CD4-positive, alpha-beta T cell treated with Interleukin-1 beta for 1 hour (primary cell): ENCODE data around the gene HCK.
A peak's percentile ranks its signal among the peaks of the same experiment; 100 is the strongest.

Experiments used
- DNase-seq, 2 donors: peaks; one replicate each; pipeline ENCODE4 v3.0.0-alpha.2; 2020 to 2022

Gene HCK

GRCh38 chr20:32063695-32064094 lies 11.7 kb downstream of the HCK start:
- peak in 1 of 2 donors; percentile 43 for DNase-seq

- no peak for DNase-seq
These were observed 12.6 kb downstream of the HCK start for GRCh38 chr20:32064667-32065066.

- DNase-seq: no peak
These were observed 15.3 kb downstream of the HCK start for GRCh38 chr20:32067234-32067821.

- no peak for DNase-seq
These were observed 16.1 kb downstream of the HCK start for GRCh38 chr20:32068174-32068573.

DNA sequence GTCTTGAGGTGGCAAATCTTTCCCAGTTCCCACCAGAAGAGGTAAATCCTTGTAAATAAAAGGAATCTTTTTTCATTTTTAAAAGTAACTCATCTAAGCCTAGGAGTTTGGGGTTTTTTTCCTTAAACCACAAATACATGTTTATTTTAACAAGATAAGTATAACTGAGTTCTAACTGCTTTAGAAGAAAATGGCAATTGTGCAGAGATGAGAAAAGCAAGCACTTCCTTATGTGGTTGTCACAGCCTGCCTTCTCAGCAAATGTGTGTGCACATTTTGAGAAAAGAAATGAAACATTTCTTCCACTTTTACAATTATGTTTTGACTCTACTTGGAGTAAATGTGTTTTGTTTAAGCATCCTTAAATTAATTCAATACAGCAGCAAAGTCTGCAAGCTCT lies 17.7 kb downstream of the HCK start:
- no peak for DNase-seq

- DNase-seq: no peak
These were observed 18.2 kb downstream of the HCK start for GRCh38 chr20:32070282-32070681.

DNA sequence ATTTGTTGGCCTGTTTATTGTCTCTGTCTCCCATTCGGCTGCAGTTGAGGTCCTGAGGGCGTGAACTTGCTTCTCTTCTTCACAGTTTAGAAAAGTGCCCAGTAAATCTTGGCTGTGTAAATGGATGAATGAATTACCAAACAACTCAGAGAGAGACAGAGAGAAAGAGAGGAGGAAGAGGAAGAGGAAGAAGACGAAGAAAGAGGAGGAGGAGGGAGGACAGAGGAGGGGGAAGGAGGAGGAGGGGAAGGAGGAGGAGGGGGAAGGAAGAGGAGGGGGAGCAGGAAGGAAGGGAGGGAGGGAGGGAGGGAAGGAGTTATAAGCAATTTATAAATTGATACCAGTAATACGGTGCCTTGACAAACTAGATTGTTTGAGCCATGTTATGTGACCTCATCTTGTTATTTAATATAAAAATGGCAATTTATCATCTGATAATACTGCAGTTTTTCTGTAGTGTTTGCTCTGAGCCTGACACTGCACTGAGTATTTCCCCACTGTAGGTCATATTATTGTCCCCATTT lies 18.7 kb downstream of the HCK start:
- no peak for DNase-seq

GRCh38 chr20:32071395-32072167 lies 19.5 kb downstream of the HCK start:
- DNase-seq: no peak

- no peak for DNase-seq
These were observed 20.2 kb downstream of the HCK start for GRCh38 chr20:32072168-32072750.

GRCh38 chr20:32075534-32075933 lies 23.5 kb downstream of the HCK start:
- no peak for DNase-seq

- DNase-seq: no peak
These were observed 25.1 kb downstream of the HCK start for GRCh38 chr20:32077190-32077589.

- no peak for DNase-seq
These were observed 26.3 kb downstream of the HCK start for GRCh38 chr20:32078322-32078721.

DNA sequence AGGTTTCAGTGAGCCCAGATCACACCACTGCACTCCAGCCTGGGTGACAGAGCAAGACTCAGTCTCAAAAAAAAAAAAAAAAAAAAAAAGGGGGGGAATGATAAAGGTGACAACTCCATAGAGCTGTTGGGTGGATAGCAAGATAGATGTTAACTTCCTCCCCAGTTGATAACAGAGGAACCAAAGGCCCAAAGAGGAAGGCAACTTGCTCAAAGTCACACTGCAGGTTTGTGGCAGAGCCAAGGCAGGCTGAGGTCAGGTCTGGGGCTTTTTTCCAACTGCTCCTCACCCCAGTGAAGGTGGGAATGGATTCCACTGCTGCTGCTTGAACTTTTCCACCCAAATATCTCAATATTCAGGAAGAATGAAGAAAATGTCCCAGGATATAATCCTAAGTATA lies 26.7 kb downstream of the HCK start:
- no peak for DNase-seq

- DNase-seq: no peak
These were observed 27.6 kb downstream of the HCK start for GRCh38 chr20:32079655-32080109.

GRCh38 chr20:32080783-32081182 lies 28.7 kb downstream of the HCK start:
- DNase-seq: no peak

DNA sequence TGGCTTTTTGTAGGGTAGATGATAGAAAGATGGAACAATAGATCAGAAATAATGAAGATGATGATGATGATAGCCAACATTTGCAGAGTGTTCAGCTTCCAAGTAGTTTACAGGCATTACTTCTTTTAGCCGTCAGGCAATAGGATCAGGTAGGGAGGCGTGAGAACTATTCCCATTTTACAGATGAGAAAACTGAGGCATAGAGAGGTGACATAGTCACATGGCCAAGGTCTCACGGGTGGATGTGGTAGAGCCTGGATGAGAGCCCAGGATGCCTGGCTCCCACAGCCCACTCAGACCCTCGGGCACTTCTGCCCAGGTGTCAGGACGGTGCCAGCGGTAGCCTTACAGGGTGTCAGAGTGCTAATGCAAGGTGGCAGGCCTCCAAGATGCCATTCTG lies 31.4 kb downstream of the HCK start:
- no peak for DNase-seq

DNA sequence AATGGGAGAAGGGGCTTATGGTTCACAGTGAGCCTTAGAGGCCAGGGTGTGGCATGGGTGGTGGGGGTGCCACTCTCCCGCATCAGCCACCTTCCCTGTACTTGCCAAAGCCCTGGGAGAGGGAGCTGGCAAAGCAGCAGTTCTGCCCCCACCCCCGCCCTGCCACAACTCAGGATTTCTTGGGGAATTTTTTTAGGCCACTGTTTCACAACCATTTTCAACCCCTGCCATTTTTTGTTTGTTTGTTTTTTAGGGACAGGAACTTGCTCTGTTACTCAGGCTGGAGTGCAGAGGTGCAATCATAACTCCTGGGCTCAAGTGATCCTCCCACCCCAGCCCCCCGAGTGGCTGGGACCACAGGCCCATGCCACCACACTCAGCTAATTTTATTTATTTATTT lies 35.0 kb downstream of the HCK start:
- DNase-seq: no peak

DNA sequence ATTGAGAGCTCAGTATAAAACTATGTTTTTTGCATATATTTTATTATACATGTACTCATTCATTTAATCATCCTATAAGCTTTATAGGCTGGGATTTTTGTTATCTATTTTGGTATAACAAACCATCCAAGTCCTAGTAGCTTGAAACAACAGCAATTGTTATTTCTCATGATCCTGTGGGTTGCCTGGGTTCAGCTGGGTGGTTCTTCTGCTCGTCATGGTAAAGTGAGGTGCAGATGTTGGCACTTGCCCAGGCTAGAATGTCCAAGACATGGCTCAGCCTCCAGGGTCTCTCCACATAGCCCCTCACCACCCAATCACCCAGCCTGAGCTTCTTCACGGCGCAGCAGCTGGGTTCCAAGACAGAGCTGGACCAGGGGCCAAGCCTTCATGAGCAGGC lies 36.7 kb downstream of the HCK start:
- no peak for DNase-seq

GRCh38 chr20:32089637-32090362 lies 37.8 kb downstream of the HCK start:
- DNase-seq: no peak

- DNase-seq: peak; percentile 67 to 76
These were observed 39.9 kb downstream of the HCK start for GRCh38 chr20:32091888-32092346.

DNA sequence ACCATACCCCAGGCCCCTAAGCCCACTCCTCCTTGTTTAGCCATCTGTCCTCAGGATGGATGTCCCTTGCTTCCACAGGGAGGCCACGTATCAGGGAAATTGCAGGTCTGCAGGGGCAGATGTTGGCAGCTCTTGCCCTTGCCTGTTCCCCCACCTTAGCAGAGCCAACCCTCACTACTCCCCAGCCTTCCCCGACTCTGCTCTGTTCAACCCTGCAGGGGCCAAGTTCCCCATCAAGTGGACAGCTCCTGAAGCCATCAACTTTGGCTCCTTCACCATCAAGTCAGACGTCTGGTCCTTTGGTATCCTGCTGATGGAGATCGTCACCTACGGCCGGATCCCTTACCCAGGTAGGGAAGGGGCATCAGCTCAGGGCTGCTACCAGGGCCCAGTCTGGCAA lies 46.7 kb downstream of the HCK start:
- no peak for DNase-seq

- DNase-seq: no peak
These were observed 56.9 kb downstream of the HCK start for GRCh38 chr20:32108814-32109391.
